ENCODE measurements around the gene CROCC. TPM values are rescaled to one million over a fixed set of nuclear protein-coding genes. Genes with fewer than 3 reads are reported as not detected.

The CROCC gene
- polyA plus RNA-seq, 3 donors, result 25.1 to 56.4 (median 45.8) TPM

DNA sequence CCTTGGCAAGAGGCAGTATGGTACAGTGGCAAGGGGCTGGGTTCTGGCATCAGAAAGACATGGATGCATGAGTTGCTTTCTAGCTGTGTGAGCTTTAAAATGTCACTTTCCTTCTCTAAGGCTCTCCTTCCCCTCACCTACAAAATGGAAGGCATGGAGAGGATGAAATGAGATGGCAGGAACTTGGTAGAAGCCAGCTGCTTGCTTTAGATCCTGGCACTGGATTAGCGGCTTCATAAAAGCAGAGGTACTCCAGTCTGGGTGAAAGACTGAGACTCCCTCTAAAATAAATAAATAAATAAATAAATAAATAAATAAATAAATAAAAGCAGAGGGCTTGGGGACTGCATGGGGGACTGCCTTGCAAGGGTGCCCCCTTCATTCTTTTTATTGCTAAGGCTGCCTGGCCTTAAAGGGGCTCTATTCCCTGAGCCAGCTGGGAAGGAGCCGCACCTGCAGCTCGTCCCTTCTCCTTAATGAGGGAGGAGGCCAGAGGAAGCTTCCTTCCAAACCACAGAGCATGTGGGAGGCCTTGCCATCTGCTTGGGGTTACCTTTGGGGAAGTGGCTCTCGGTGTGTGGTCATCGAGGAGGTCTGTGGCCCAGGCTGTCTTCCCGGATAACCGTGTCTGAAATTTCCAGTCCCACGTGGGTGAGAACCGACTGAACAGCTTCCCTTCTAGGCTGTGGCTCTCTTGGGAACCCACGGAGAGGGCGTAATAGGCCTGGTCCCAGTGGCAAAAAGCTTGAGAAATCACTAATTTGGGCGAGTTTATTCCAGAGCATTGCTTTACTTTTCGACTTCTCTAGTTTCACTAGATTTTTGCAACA, 92.0 kb downstream of the CROCC start:
- DNase-seq (ENCODE audit: extremely low read depth in 1 of 11, low read depth in 9 of 11, low spot score in 4 of 11), result no peak

DNA sequence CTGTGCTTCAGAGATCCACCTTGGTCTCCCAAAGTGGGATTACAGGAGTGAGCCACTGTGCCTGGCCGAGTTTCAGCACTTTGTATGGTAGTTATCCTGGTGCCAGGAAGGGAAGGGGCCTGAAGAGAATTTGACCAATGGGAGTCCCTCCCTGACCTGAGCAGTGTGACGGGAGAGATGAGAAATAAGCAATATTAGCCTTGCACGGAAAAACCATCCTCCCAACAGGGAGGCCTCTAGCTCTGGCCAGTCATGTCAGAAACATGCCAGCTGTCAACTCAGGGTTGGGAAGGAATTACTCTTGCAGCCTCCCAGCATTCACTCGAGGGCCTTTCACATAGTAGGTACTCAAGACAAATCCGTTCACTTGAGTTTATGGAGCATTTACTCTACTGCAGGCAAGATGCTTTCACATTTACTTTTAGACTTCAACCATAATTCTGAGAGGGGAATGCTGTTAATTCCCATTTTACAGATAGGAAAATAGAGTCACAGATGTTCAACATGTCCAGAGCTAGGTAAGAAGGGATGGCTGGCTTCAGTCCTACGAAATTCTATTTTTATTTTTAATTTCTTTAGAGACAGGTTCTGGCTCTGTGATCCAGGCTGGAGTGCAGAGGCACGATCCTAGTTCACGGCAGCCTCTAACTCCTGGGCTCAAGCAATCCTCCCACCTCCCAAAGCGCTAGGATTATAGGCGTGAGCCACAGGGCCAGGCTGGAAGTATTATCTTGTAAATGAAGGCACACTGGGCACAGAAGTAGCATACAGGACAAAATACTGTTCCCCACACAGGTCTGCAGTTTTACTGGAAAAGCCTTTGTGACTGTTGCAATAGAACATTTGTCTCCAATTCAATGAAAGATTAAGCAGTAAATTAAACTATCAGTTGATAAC, 93.2 kb downstream of the CROCC start:
- no peak for DNase-seq (ENCODE audit: extremely low read depth in 1 of 11, low read depth in 9 of 11, low spot score in 4 of 11)

DNA sequence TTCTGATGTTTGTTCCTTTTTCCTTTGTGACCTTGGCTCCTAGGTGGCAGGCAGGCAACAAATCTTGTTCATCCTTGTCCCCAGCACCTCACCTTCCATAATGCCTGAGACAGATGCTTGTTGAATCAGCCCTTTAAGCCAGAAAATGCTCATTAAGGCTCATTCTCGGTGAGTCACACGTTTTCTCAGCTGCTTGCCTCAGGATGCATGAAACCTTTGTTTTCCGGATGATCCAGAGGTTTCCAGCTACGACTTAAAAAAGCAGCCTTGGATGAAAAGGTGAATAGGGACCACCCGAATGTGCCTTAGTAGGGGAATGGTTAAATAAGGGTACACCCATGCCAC, 94.6 kb downstream of the CROCC start:
- no peak for DNase-seq (ENCODE audit: extremely low read depth in 1 of 11, low read depth in 9 of 11, low spot score in 4 of 11)

DNA sequence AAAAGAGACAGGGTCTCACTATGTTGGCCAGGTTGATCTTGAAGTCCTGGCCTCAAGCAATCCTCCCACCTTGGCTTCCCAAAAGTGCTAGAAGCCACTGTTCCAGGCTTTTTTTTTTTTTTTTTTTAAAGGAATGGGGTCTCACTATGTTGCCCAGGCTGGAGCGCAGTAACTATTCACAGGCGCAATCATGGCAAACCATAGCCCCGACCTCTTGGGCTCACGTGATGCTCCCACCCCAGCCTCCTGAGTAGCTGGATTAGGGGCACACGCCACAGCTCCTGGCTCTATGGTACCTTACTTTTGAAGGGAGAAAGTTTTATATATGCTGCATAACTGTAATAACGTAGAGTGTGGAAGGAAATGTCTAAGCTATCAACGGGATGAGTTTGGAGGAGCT, 95.7 kb downstream of the CROCC start:
- no peak for DNase-seq (ENCODE audit: extremely low read depth in 1 of 11, low read depth in 9 of 11, low spot score in 4 of 11)

DNA sequence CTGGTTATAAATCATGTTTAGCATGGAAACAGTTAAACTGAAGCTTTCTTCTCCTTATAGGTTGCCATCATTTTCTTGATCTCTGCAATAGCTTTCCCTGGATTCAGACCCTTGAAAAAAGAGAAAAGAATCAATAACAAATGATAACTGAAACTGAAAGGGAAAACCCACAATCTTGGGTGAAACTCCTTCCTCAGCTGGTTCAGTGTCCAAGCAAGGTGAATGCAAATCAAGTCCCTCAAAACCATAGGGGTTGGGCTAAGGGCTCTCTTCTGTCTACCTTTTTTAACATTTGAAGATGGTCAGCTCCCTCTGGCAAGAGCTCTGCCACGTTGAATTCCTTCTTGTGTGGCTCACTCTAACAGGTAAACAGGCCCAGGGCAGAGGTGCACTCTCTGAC, 97.1 kb downstream of the CROCC start:
- DNase-seq (ENCODE audit: extremely low read depth in 1 of 11, low read depth in 9 of 11, low spot score in 4 of 11), result no peak

DNA sequence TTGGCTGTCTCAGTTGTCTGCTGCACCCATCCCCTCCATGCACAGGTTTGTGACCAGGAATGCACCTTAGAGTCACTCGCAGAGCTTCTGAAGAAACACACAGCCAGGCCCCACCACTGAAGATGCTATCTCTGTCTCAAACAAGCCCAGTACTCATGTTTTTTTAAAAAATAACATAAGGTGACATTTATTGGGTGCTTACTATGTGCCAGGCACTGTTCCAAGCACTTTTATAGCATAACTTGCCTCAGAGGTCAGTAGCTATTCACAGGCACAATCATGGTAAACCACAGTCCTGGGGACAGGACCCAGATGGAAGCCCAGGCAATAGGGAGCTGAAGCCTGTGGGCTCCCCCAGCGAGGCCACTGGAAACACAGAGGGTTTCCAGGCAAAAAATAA, 98.8 kb downstream of the CROCC start:
- no peak for DNase-seq (ENCODE audit: extremely low read depth in 1 of 11, low read depth in 9 of 11, low spot score in 4 of 11)

DNA sequence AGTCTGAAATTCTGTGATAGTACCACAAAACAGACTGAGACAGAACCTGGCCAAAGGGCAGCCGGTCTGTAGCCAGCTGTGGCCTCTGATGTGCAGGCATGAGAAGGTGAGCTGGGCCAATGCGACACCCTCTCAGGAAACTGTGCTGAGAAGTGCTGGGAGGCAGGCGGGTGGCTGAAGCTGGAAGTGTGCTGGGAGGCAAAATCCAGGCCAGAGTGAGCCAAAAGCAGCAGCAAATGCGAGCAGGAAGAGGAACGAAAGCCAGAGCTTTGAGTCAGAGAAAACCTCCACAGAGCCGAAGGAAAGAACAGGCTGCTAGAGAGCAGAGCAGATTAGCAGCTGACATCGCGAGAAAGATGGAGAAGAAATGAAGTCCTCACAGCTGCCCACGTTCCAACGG, 100.2 kb downstream of the CROCC start:
- DNase-seq (ENCODE audit: extremely low read depth in 1 of 11, low read depth in 9 of 11, low spot score in 4 of 11), result no peak

Other genes with a start within 250 kb of the CROCC start
- 1 to 10 TPM in 1 of 3 donors, not detected in 2; 1.5 TPM for gene RNU1-4, start 181.4 kb upstream of the CROCC start, polyA plus RNA-seq (ENCODE audit: insufficient read length in 3 of 3)
- 1 to 10 TPM in 1 of 3 donors, not detected in 2; 1.5 TPM for gene RNU1-2, start 26.0 kb upstream of the CROCC start, polyA plus RNA-seq (ENCODE audit: insufficient read length in 3 of 3)
- 100 to 1,000 TPM; 195 to 226 (median 205) TPM for gene MFAP2, start 58.7 kb downstream of the CROCC start, polyA plus RNA-seq (ENCODE audit: insufficient read length in 3 of 3)
- 10 to 100 TPM; 27.8 to 38.6 (median 33.9) TPM for gene ATP13A2, start 90.0 kb downstream of the CROCC start, polyA plus RNA-seq (ENCODE audit: insufficient read length in 3 of 3)
- 100 to 1,000 TPM; 128 to 170 (median 164) TPM for gene SDHB, start 132.1 kb downstream of the CROCC start, polyA plus RNA-seq (ENCODE audit: insufficient read length in 3 of 3)
- 1 to 10 TPM; 2.0 to 2.6 (median 2.3) TPM for gene PADI2, start 197.5 kb downstream of the CROCC start, polyA plus RNA-seq (ENCODE audit: insufficient read length in 3 of 3)

Data from renal cortex interstitium (tissue), 11 donors.